HepG2 (cell line): ENCODE measurements around the gene KDM7A. TPM values are rescaled to one million over a fixed set of nuclear protein-coding genes. Genes with fewer than 3 reads are reported as not detected.

Experiments
- ATAC-seq: fragments of 200-7000 bp; cut with Tn5 transposase; 3 replicates; pipeline ENCODE4 v1.9.1; 2020; ENCODE audit warnings: mild to moderate bottlenecking, moderate library complexity
- BruUV-seq: library from RNA; stranded (reverse); fragments of 400-500 nt; replicated peaks from 2 replicates; lab custom pipeline; 2021; lab: Mats Ljungman, UMichigan
- CTCF ChIA-PET: fragments of 300-600 bp; formaldehyde crosslinking; extraction: SDS; loops from one replicate; lab custom pipeline; 2021; ENCODE audit warnings: low total read pairs, inconsistent platforms, low intra/inter-chr PET ratio; lab: Yijun Ruan, JAX
- POLR2A ChIA-PET: fragments of 350-600 bp; sonication (Branson Sonifier 250); formaldehyde crosslinking; loops from one replicate; lab custom pipeline; 2020; ENCODE audit warnings: antibody characterized with exemption, inconsistent platforms; lab: Yijun Ruan, JAX
- DNase-seq: peaks from one replicate; pipeline ENCODE4 v3.0.0-alpha.2; 2015; ENCODE audit warnings: low spot score
- FAIRE-seq: peaks from 3 replicates; lab custom pipeline; 2011; peaks lifted over from hg19 to GRCh38; lab: Jason Lieb, UNC
- H2AFZ ChIP-seq: one replicate; pipeline ENCODE4 v1.6.1; 2011; ENCODE audit warnings: low read length, inconsistent platforms
- H3K27ac ChIP-seq: fragments of 300-600 bp; 3 replicates; pipeline ENCODE4 v1.8.0; 2011; ENCODE audit warnings: mixed run types, mild to moderate bottlenecking, mixed read lengths, low read length, inconsistent platforms; ENCODE audit not compliant: insufficient read depth; ENCODE audit errors: extremely low read length
- H3K27me3 ChIP-seq, 2 experiments: fragments of 200-600 bp in 1 of 2; 2 replicates in 1 of 2; 3 replicates in 1 of 2; pipeline versions ENCODE4 v1.6.0 to v1.8.0; 2011; ENCODE audit warnings: low read length in 2 of 2, mild to moderate bottlenecking in 2 of 2, moderate library complexity in 2 of 2, inconsistent platforms in 1 of 2; ENCODE audit not compliant: insufficient read depth in 2 of 2, control insufficient read depth in 1 of 2
- H3K36me3 ChIP-seq, 2 experiments: fragments of 200-600 bp in 1 of 2; replicated peaks in 1 of 2; 2 replicates in 1 of 2; 3 replicates in 1 of 2; pipeline versions ENCODE4 v1.5.1 to v1.8.0; 2011; ENCODE audit warnings: low read length in 2 of 2, inconsistent platforms in 1 of 2; ENCODE audit not compliant: insufficient read depth in 2 of 2, control insufficient read depth in 1 of 2
- H3K4me1 ChIP-seq: 2 replicates; pipeline ENCODE4 v1.5.1; 2012; ENCODE audit warnings: low read length, inconsistent platforms; ENCODE audit not compliant: insufficient read depth
- H3K4me2 ChIP-seq: 2 replicates; pipeline ENCODE4 v1.6.0; 2011; ENCODE audit warnings: low read depth, low read length, inconsistent platforms
- H3K4me3 ChIP-seq, 3 experiments: fragments of 200-600 bp in 1 of 3; sonication (generic), shearing (Covaris generic) in 1 of 3; replicated peaks in 1 of 3; 2 replicates each; pipeline ENCODE4 v1.5.1; 2011 to 2016; ENCODE audit warnings: low read length in 3 of 3, inconsistent platforms in 2 of 3, low read depth in 2 of 3, mild to moderate bottlenecking in 2 of 3, control low read depth in 1 of 3, mixed read lengths in 1 of 3; ENCODE audit not compliant: insufficient read depth in 1 of 3
- H3K79me2 ChIP-seq: one replicate; pipeline ENCODE4 v1.6.1; 2011; ENCODE audit warnings: low read length, inconsistent platforms; ENCODE audit not compliant: insufficient read depth
- H3K9ac ChIP-seq: 2 replicates; pipeline ENCODE4 v1.6.0; 2011; ENCODE audit warnings: mild to moderate bottlenecking, low read depth, low read length, inconsistent platforms; ENCODE audit not compliant: insufficient read depth
- H3K9me3 ChIP-seq: 2 replicates; pipeline ENCODE4 v1.5.1; 2012; ENCODE audit warnings: mild to moderate bottlenecking, low read length
- H4K20me1 ChIP-seq: 2 replicates; pipeline ENCODE4 v1.6.0; 2011; ENCODE audit warnings: inconsistent platforms, mild to moderate bottlenecking, low read length, moderate library complexity; ENCODE audit not compliant: insufficient read depth
- AGO2 ChIP-seq: fragments of 200-400 bp; formaldehyde crosslinking; optimal IDR thresholded peaks from 2 replicates; pipeline ENCODE3; 2017; ENCODE audit warnings: mild to moderate bottlenecking, low read depth, low read length, moderate library complexity
- AKAP8 ChIP-seq: sonication (generic); formaldehyde crosslinking; IDR thresholded peaks from 2 replicates; pipeline ENCODE4 v1.5.1; 2020; ENCODE audit warnings: mild to moderate bottlenecking, missing genetic modification reagents
- CEBPB ChIP-seq: IDR thresholded peaks from 2 replicates; pipeline ENCODE4 v1.6.1; 2011; ENCODE audit warnings: low read depth, low read length, improper control_type of control experiment, borderline replicate concordance
- CREM ChIP-seq, 2 experiments: sonication (generic) in 1 of 2; formaldehyde crosslinking in 1 of 2; IDR thresholded peaks; 2 replicates each; pipeline versions ENCODE4 v1.4.0 to v1.6.1; 2016 to 2020; ENCODE audit warnings: antibody characterized with exemption in 1 of 2, mild to moderate bottlenecking in 1 of 2, missing genetic modification reagents in 1 of 2
- ETV5 ChIP-seq: IDR thresholded peaks from 2 replicates; pipeline ENCODE4 v1.6.1; 2018; ENCODE audit warnings: missing biosample characterization, missing genetic modification reagents, inconsistent platforms, borderline replicate concordance
- MTF2 ChIP-seq: sonication (generic); formaldehyde crosslinking; IDR thresholded peaks from 2 replicates; pipeline ENCODE4 v1.5.0; 2020; ENCODE audit warnings: missing genetic modification reagents, borderline replicate concordance
- NFE2L2 ChIP-seq: fragments of 150-350 bp; IDR thresholded peaks from 2 replicates; pipeline ENCODE4 v1.6.1; 2014; ENCODE audit warnings: low read length
- PAX8 ChIP-seq: sonication (generic); formaldehyde crosslinking; IDR thresholded peaks from 2 replicates; pipeline ENCODE4 v1.8.0; 2022; ENCODE audit warnings: mild to moderate bottlenecking, missing genetic modification reagents, borderline replicate concordance
- POLR2A ChIP-seq, 2 experiments: IDR thresholded peaks; 2 replicates each; pipeline ENCODE4 v1.6.1; 2011; ENCODE audit warnings: low read depth in 2 of 2, low read length in 2 of 2, mild to moderate bottlenecking in 1 of 2, moderate library complexity in 1 of 2; ENCODE audit not compliant: insufficient read depth in 1 of 2
- RBFOX2 ChIP-seq: fragments of 200-400 bp; formaldehyde crosslinking; IDR thresholded peaks from 2 replicates; pipeline ENCODE4 v1.6.1; 2017; ENCODE audit warnings: low read depth, mild to moderate bottlenecking, low read length
- REPIN1 ChIP-seq: sonication (generic); formaldehyde crosslinking; IDR thresholded peaks from 2 replicates; pipeline ENCODE4 v1.8.0; 2022; ENCODE audit warnings: missing genetic modification reagents, low read depth, mild to moderate bottlenecking, borderline replicate concordance
- ZNF589 ChIP-seq: sonication (generic); formaldehyde crosslinking; conservative IDR thresholded peaks from 2 replicates; pipeline ENCODE4 v1.8.0; 2022; ENCODE audit warnings: mild to moderate bottlenecking, moderate library complexity, missing genetic modification reagents
- ZNF607 ChIP-seq: sonication (generic); formaldehyde crosslinking; IDR thresholded peaks from 2 replicates; pipeline ENCODE4 v1.5.1; 2020; ENCODE audit warnings: missing genetic modification reagents, mild to moderate bottlenecking, borderline replicate concordance
- ZNF780A ChIP-seq: sonication (generic); formaldehyde crosslinking; IDR thresholded peaks from 2 replicates; pipeline ENCODE4 v1.8.0; 2022; ENCODE audit warnings: mild to moderate bottlenecking, missing genetic modification reagents, moderate library complexity
- WGBS: methylation state at CpG from one replicate; pipeline ENCODE4 v1.1.6; 2017; ENCODE audit warnings: low lambda C conversion rate; 5-methylcytosine and 5-hydroxymethylcytosine counted together
- in situ Hi-C: cut with HindIII; loops from 2 replicates; pipeline ENCODE4 v1.10.0; 2017; ENCODE audit warnings: low pct_unique_long_range_greater_than_20kb; ENCODE audit not compliant: extremely low pct_ligation_motif_present
- intact Hi-C: fragments of 100-400 bp; cut with micrococcal nuclease; formaldehyde crosslinking; loops from one replicate; pipeline ENCODE4 v1.10.0; 2022; ENCODE audit not compliant: unreplicated experiment
- polyA plus RNA-seq, 8 experiments: library from polyadenylated mRNA; depleted of rRNA in 3 of 8; stranded (reverse) in 7 of 8; unstranded in 1 of 8; fragments of >200 nt; fragmentation: Illumina TruSeq in 4 of 8; extraction: Trizol in 4 of 8; gene quantifications; 2 replicates each; pipeline versions ENCODE4 v1.2.1 to v1.2.3, GENCODE V29; 2011 to 2016; ENCODE audit warnings: low read depth in 4 of 8, missing spikeins in 1 of 8, mixed read lengths in 1 of 8; ENCODE audit not compliant: insufficient read depth in 1 of 8
- total RNA-seq, 5 experiments: library from RNA; depleted of rRNA; stranded (reverse); fragments of >200 nt; fragmentation: Illumina TruSeq; extraction: Trizol; gene quantifications; 2 replicates each; pipeline ENCODE4 v1.2.3, GENCODE V29; 2016; ENCODE audit warnings: low read depth in 1 of 5
- TF ChIP-seq, protein P1 (sequence below): fragments of 450-650 bp; IDR thresholded peaks from 2 replicates; pipeline ENCODE4 v1.6.1; 2017
- TF ChIP-seq, protein P2 (sequence below): sonication (generic); formaldehyde crosslinking; IDR thresholded peaks from 2 replicates; pipeline ENCODE4 v1.4.0; 2020; ENCODE audit warnings: missing genetic modification reagents
- TF ChIP-seq, protein P3 (sequence below): sonication (generic); formaldehyde crosslinking; IDR thresholded peaks from 2 replicates; pipeline ENCODE4 v1.4.0; 2020; ENCODE audit warnings: missing genetic modification reagents
- TF ChIP-seq, protein P4 (sequence below): sonication (generic); formaldehyde crosslinking; IDR thresholded peaks from 2 replicates; pipeline ENCODE4 v1.5.0; 2020; ENCODE audit warnings: mild to moderate bottlenecking, missing genetic modification reagents
- TF ChIP-seq, protein P5 (sequence below): sonication (generic); formaldehyde crosslinking; IDR thresholded peaks from 2 replicates; pipeline ENCODE4 v1.8.1; 2023; ENCODE audit warnings: mild to moderate bottlenecking, missing genetic modification reagents, borderline replicate concordance

KDM7A gene
- total and polyA plus RNA-seq, 2 of the 13 experiments (the other 11 are each of a cell fraction or from before 2014, with no cell fraction given): 10.8 to 16.8 TPM

DNA sequence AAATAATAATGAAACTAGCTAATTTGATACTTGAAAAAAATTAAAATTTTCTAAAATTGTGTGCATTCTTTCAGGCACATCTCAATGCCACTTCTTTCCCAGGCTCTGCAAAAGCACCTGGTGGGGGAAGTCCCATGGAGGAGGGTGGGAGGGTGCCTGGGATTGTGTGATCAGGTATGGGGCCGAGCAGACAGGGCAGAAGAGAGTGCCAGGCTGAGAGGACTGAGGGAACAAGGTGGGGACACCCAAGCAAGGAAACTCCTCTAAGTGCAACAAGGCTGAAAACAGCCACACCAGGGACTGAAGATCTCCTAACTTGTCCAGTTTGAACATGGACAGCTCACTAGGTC is 127.8 kb downstream of the KDM7A start:
- Histone ChIP-seq H3K4me1 (peaks cover 68% of the 10 kb centered on the region), H3K27ac (peak overlapping the region; percentile 76), H3K4me2 (peak overlapping the region; percentile 64), H3K79me2 (peaks cover 5% of the 10 kb centered on the region), H4K20me1 (no peaks in the 10 kb centered on the region), H3K4me3 (peak overlapping the region in 2 of 3 experiments; percentile 27 to 41; a peak in 3 of 6 replicates), H2AFZ (no peak overlapping the region), H3K36me3 (peaks cover 1 to 7% of the 10 kb centered on the region in 2 experiments; a peak in 2 of 5 replicates), H3K9me3 (no peaks in the 10 kb centered on the region), H3K9ac (peak overlapping the region; percentile 21; the same call in 1 of the 2 replicates), H3K27me3 (no peaks in the 10 kb centered on the region)
- intact Hi-C loops: no loop called here
- CTCF ChIA-PET: no interaction called here
- ATAC-seq (no peak), DNase-seq (no peak), FAIRE-seq (no peak)
- in situ Hi-C loops: no loop called here
- TF ChIP-seq, protein P1, sequence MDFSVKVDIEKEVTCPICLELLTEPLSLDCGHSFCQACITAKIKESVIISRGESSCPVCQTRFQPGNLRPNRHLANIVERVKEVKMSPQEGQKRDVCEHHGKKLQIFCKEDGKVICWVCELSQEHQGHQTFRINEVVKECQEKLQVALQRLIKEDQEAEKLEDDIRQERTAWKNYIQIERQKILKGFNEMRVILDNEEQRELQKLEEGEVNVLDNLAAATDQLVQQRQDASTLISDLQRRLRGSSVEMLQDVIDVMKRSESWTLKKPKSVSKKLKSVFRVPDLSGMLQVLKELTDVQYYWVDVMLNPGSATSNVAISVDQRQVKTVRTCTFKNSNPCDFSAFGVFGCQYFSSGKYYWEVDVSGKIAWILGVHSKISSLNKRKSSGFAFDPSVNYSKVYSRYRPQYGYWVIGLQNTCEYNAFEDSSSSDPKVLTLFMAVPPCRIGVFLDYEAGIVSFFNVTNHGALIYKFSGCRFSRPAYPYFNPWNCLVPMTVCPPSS: no peak
- TF ChIP-seq RBFOX2: 0 out of 2 replicates have a peak, but pooled peaks have one; percentile 18
- no peak for TF ChIP-seq CREM (IDR thresholded peaks at IDR 0.05)
- no peak for TF ChIP-seq CREM (CRISPR knock-in tag; IDR thresholded peaks at IDR 0.05)
- TF ChIP-seq ETV5 (CRISPR knock-in tag): no peak
- TF ChIP-seq AGO2: no peak
- no peak for TF ChIP-seq CEBPB
- TF ChIP-seq, protein P2, sequence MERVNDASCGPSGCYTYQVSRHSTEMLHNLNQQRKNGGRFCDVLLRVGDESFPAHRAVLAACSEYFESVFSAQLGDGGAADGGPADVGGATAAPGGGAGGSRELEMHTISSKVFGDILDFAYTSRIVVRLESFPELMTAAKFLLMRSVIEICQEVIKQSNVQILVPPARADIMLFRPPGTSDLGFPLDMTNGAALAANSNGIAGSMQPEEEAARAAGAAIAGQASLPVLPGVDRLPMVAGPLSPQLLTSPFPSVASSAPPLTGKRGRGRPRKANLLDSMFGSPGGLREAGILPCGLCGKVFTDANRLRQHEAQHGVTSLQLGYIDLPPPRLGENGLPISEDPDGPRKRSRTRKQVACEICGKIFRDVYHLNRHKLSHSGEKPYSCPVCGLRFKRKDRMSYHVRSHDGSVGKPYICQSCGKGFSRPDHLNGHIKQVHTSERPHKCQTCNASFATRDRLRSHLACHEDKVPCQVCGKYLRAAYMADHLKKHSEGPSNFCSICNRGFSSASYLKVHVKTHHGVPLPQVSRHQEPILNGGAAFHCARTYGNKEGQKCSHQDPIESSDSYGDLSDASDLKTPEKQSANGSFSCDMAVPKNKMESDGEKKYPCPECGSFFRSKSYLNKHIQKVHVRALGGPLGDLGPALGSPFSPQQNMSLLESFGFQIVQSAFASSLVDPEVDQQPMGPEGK: no peak
- TF ChIP-seq PAX8 (CRISPR knock-in tag): no peak
- TF ChIP-seq REPIN1: no peak
- 0 out of 2 replicates have a peak, but pooled peaks have one; percentile 55 for TF ChIP-seq MTF2
- TF ChIP-seq, protein P3, sequence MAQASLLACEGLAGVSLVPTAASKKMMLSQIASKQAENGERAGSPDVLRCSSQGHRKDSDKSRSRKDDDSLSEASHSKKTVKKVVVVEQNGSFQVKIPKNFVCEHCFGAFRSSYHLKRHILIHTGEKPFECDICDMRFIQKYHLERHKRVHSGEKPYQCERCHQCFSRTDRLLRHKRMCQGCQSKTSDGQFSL (CRISPR knock-in tag): no peak
- TF ChIP-seq, protein P4, sequence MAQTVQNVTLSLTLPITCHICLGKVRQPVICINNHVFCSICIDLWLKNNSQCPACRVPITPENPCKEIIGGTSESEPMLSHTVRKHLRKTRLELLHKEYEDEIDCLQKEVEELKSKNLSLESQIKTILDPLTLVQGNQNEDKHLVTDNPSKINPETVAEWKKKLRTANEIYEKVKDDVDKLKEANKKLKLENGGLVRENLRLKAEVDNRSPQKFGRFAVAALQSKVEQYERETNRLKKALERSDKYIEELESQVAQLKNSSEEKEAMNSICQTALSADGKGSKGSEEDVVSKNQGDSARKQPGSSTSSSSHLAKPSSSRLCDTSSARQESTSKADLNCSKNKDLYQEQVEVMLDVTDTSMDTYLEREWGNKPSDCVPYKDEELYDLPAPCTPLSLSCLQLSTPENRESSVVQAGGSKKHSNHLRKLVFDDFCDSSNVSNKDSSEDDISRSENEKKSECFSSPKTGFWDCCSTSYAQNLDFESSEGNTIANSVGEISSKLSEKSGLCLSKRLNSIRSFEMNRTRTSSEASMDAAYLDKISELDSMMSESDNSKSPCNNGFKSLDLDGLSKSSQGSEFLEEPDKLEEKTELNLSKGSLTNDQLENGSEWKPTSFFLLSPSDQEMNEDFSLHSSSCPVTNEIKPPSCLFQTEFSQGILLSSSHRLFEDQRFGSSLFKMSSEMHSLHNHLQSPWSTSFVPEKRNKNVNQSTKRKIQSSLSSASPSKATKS (CRISPR knock-in tag): 0 out of 2 replicates have a peak, but pooled peaks have one; percentile 11
- peak in 1 of 2 experiments; percentile 40; a peak in 1 of 4 replicates for TF ChIP-seq POLR2A (IDR thresholded peaks at IDR 0.05; ENCODE audit: insufficient read depth in 1 of 2, low read depth in 2 of 2, low read length in 2 of 2)
- no peak for TF ChIP-seq ZNF607 (CRISPR knock-in tag)
- TF ChIP-seq ZNF589 (CRISPR knock-in tag): no peak
- no peak for TF ChIP-seq AKAP8 (CRISPR knock-in tag)
- no peak for TF ChIP-seq NFE2L2
- TF ChIP-seq, protein P5, sequence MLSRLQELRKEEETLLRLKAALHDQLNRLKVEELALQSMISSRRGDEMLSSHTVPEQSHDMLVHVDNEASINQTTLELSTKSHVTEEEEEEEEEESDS: no peak
- TF ChIP-seq ZNF780A (CRISPR knock-in tag): 0 out of 2 replicates have a peak, but pooled peaks have one; percentile 47
- no TSS peak for BruUV-seq
- POLR2A ChIA-PET: interaction anchor here (0.6 to 2.0 kb wide), 8 partner anchors 9 to 427 kb away, joined by 3 to 14 read pairs (median 5); partner anchors contain the start of genes KDM7A and PARP12
- 0% methylated on average over 1 of the region's 1 CpG for WGBS
